ENCODE results near the gene TMUB2.

The TMUB2 gene

DNA sequence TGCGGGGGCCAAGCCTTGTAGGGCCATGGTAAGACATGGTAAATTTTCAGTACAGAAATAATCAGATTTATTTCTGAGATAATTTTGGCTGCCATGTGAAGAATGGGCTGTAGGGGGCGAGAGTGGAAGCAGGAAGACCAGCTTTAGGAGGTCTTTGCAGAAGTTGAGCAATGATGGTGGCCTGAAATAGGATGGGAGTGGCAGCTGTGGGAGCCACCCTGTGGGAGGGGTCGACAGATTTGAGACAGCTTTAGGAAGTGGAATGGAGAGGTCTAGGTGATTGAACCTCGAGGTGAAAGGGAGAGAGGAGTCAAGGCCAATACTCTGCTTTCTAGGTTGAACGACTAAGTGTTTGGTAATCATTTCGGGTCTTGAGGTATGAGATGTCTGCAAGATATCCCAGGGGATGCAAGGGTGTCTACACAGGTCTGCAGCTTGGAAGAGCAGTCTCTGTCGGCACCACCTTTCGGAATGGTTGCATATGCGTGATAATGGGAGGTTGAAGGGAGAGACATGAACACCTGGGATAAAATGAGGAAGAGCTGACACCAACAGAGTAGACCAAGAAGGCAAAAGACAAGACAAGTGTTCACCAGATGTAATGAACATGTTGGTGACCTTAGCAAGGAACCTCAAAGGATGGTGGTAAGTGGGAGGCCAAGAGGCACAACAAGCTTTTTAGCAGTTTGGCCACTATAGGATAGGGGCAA lies 17.1 kb downstream of the TMUB2 start:
- peak; percentile 46 to 60 for DNase-seq

DNA sequence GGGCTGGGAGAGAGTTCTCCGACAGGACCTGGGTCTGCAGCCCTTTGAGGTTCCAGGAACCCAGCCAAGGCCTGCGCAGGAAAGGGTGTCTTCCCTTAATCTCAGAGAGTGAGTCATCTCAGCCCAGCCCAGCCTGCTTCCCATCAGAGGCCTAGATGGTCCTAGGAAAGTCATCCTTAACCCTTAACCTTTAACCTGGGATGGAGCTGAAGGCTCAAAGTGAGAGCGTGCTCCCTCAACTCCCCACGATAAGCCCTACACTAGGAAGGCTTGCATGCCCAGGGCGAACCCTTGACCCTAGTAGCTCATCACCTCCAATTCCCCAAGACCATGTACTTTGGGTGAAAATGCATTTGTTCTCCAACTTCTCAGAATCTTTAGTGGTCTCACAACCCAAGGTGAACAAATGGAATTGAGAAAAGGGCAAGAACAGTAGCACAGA lies 17.7 kb downstream of the TMUB2 start:
- DNase-seq, result no peak

- DNase-seq, result no peak
Measured at GRCh38 chr17:44205962-44206824, 19.4 kb downstream of the TMUB2 start.

GRCh38 chr17:44206825-44207155 lies 20.0 kb downstream of the TMUB2 start:
- DNase-seq, result no peak

DNA sequence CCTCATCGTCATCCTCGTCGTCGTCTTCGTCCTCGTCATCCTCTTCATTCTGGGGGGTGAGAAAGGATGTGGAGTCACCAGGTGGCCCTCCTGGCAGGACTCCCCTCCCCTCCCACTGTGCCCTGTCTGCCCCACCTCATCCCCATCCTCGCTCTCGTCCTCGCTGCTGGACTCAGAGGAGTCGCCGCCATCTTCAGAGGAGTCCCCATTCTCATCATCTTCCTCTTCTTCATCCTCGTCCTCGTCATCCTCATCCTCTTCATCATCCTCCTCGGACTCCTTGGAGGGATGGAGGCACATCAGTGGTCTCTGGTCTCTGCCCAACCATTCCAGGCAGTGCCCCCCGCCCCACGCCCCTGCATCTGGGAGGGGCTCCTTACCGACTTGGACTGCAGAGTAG lies 20.5 kb downstream of the TMUB2 start:
- DNase-seq, result no peak

- no peak for DNase-seq
Measured at GRCh38 chr17:44207743-44208142, 21.0 kb downstream of the TMUB2 start.

GRCh38 chr17:44209786-44210341 lies 23.1 kb downstream of the TMUB2 start:
- DNase-seq, result no peak

GRCh38 chr17:44210342-44211192 lies 23.8 kb downstream of the TMUB2 start:
- no peak for DNase-seq

DNA sequence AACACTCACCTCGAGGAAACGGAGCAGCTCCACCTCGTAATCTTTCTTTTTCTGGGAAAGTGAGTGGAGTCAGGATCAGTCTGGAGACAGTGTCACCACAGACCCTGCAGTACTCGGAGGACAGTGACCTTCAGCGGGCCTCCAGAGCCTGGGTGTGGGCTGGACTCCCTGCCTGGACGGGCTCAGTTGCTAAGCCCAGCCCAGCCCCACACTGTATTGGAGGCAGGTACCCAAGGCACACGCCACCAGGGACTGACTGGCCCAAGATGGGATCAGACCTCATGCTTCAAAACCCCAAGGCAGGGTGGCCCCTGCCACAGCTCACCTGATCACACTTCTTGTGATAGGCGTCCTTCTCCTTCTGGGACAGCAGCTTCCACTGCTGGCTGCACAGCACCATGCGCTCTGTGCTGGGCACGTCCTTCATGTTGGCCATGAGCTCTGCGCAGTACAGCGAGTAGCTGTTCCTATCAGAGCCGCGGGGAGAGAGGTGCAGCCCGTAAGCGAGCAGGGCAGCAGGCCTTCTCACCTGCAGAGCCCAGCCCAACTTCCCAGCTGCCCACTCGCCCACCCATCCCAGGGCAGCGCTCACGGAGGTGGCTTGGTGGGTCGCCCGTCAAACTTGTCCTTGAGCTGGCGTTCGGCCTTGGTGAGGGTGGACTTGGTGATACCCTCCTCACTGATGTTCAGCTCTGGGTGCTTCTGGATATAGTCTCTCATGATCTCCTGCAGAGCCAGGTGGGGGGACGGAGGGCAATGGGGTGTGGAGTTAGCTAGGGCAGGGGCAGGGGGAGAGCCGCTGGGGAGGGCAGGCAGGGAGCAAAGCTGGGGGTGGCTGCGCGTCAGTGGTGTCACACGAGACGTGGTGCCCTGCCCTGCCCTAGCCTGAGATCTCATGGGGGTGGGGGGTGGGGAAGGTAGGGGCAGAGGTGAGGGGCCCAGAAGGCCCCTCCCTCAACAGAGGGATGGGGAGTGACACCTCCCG lies 24.8 kb downstream of the TMUB2 start:
- DNase-seq, result no peak

GRCh38 chr17:44212507-44213402 lies 26.0 kb downstream of the TMUB2 start:
- no peak for DNase-seq

DNA sequence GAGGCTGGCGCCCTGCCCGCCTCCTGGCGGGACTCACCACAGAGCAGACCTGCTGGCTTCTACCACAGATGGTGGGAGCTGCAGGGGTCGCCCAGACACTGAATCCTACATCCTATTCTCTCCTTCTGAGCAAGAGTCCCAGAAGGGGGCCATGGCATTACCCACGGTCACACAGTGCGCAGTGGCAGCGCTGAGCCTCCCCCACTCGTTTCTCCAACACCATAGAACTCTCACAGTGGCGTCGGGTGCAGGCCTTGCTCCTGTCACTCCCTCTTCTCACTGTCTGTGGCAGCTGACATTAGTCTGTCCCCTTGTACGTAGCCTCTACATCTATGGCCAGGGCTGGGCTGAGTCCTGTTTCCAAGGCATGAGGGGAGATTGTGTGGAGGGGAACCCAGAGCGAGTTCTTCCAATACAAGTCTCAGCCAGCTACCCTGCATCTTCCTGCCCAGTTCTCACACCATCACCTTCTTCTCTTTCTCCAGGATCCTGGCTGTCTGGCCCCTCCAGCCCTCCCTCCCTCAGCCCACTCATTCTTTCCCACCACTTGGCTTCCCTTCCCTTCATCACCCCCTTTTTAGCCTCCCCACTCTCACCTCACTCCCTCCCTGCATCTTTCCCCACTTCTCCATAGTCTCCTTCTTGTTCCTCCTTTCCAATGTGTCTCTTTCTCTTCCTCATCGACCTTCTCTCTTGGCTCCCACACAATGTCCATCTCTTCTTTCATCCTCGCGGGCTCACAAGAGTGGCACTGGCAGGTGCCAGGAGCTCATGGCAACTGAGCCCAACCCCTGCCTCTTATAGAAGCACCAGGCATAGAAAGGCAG lies 26.8 kb downstream of the TMUB2 start:
- DNase-seq, result no peak

DNA sequence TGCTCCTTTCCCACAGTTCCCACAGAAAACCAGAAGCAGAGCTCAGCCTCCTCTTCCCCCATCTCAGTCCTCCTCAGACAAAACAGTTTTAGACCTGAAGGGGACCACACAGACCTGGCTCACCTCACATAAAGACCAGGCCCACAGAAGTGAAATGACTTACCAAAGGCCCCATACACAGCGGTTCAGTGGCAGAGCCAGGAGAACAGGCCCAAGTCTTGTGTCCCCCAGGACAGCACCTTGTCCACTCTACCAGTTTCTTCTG lies 27.4 kb downstream of the TMUB2 start:
- no peak for DNase-seq

DNA sequence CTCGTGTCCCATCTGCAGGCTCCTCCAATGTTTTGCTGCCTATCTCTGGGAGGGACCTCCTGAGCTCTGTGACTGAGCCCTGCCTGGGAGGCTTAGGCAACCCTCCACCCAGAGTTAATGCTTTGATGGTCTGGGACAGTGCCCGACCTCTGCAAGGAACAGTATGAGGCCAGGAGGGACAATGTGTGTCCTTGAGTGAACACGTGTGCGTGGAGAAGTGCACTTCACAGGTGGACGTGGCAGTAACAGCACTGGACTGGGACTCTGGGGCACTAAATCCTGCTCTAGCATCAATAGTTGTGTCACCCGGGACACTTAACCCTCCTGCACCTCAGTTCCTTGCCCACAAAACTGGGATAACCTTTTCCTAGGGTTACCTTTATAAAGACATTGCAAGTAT lies 28.1 kb downstream of the TMUB2 start:
- DNase-seq, result no peak

GRCh38 chr17:44216173-44216572 lies 29.4 kb downstream of the TMUB2 start:
- no peak for DNase-seq

DNA sequence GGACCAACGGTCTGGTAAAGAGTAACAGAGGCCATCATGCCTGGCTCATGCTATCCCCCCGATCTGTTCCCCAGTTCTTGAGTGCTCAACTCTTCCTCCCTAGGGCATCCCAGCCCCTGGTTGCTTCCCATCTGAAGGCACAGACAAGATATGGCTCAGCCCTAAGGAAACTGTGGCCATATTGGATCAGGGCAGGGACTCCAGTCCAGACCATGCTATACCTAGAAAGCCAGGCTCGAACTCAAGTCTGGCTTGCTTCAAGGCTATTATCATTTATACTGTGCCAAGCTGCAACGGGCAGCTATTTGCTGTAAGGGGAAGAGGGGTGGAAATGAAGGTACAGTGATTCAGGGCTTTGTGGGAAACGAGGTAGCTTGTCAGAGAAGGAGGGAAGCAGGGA lies 29.9 kb downstream of the TMUB2 start:
- DNase-seq, result no peak

GRCh38 chr17:44217738-44218343 lies 31.1 kb downstream of the TMUB2 start:
- no peak for DNase-seq

DNA sequence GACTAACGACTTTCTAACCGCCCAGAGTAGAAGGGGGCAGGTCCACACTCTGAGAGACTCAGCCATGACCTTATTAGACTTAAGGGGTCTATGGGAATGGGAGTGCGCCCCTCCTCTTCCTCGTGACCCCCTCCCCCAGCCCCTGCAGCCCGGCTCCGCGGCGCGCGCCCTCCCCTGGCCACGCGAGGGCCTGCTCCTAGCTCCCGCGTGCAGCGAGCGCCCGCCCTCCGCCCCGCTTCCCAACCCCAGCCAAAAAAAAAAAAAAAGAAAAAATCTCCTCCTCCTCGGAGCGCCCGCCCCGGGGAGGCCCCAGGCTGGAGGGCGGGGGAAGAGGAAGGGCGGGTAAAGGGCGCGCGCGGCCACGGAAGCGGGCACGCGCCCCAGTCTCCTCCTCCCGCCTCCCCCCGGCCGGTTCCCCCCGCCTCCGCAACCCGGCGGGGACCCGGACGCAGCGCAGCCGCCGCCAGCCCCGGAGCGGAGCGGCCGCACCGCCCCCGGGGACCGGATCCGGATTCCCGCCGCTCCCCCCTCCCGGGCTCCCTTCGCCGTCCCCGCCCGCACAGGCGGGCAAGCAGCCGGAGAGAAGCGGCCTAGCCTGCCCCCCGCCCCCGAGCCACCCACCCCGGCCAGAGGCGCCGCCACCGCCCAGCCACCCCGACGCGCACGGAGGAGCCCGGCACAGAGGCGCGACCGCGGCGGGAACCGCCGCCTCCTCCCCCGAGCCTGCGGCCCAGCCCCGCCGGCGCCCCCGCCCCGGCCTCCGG lies 31.8 kb downstream of the TMUB2 start:
- peak; percentile 69 to 72 for DNase-seq

DNA sequence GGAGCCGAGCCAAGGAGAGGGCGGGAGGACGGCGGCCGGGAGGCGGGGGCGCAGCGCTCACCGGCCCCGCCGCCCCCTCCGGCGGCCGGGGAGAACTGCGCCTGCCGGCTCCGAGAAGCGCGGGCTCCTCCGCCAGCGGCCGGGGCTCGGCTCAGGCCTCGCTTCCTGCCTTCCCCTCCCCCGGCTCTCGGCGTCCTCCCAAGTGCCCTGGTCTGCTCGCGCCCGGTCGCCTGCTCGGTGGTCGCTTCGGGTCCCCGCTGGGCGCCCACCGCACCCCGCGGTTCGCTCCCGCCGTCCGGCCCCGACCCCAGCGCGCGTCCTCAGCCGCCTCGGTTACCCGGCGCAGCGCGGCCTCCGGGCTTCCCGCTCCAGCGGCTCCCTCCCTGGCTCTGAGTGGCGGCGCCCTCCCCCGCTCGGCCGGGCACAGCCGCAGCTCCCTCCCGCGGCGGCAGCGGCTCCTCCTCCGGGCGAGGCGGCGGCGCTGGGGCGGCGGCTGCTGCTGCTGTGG lies 32.4 kb downstream of the TMUB2 start:
- peak in 1 of 2 experiments; percentile 49 for DNase-seq
